ENCODE measurements around the gene MFAP1. TPM values are rescaled to one million over a fixed set of nuclear protein-coding genes. Genes with fewer than 3 reads are reported as not detected.
"Not testable (repeated sequence)": the region's sequence is repeated elsewhere in the genome, so short reads cannot be mapped to it uniquely, and the experiment has no call there.

Gene MFAP1
- polyA plus RNA-seq, 1 donor from 2014 or later = 37.7 TPM

DNA sequence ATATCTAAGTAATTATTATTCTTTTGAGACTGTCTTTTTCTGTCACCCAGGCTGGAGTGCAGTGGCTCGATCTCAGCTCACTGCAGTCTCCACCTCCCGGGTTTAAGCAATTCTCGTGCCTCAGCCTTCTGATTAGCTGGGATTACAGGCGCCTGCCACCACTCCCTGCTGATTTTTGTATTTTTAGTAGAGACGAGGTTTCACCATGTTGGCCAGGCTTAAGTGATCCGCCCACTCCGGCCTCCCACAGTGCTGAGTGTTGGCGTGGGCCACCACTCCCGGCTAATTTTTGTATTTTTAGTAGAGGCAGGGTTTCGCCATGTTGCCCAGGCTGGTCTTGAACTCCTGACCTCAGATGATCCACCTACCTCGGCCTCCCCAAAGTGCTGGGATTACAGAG lies 815 bp upstream of the MFAP1 start:
- not testable (repeated sequence) for H3F3A ChIP-seq (ENCODE audit: insufficient read depth, low read length, poor library complexity, severe bottlenecking); H3K4me3 ChIP-seq (ENCODE audit: low read length); H3K9ac ChIP-seq (ENCODE audit: low read length); H3K27ac ChIP-seq (ENCODE audit: low read length); H3K27me3 ChIP-seq (ENCODE audit: insufficient read depth, low read depth, low read length); H4K20me1 ChIP-seq (ENCODE audit: insufficient read depth); H3K9me2 ChIP-seq (ENCODE audit: insufficient read depth, low read length); H3K9me3 ChIP-seq (ENCODE audit: low read length); H2AFZ ChIP-seq (ENCODE audit: low read depth, low read length); H3K36me3 ChIP-seq (ENCODE audit: insufficient read depth, low read length); H3K4me2 ChIP-seq (ENCODE audit: low read length)
- peaks cover 28% of the 10 kb centered on the region for H3K79me2 ChIP-seq (replicated peaks; ENCODE audit: insufficient read depth, low read length)

DNA sequence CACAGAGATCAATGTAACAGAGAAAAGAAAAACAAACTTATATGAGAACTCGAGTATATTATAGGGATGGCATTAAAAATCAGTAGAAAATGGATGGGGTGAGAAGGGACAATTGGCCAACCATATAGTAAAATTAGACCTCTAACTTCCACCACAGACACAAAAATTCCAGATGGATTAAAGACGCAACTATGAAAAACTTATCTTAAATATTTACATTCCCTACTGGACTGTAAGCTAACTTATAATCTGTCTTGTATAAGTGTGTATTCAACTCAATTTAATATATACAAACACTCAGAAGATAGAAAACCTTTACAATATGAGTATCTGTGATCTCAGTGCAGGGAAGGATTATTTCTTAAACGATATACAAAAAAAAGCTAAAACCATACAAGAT lies 3.0 kb downstream of the MFAP1 start:
- peak overlapping the region; percentile 8 for H3K4me3 ChIP-seq (ENCODE audit: low read length)
- no peaks in the 10 kb centered on the region for H4K20me1 ChIP-seq (ENCODE audit: insufficient read depth)
- H2AFZ ChIP-seq (ENCODE audit: low read depth, low read length) = no peak overlapping the region
- no peaks in the 10 kb centered on the region for H3K36me3 ChIP-seq (ENCODE audit: insufficient read depth, low read length)
- H3K4me2 ChIP-seq (ENCODE audit: low read length) = no peak overlapping the region
- H3K9me3 ChIP-seq (ENCODE audit: low read length) = no peaks in the 10 kb centered on the region
- H3K79me2 ChIP-seq (replicated peaks; ENCODE audit: insufficient read depth, low read length) = peaks cover 40% of the 10 kb centered on the region
- H3K27me3 ChIP-seq (ENCODE audit: insufficient read depth, low read depth, low read length) = no peaks in the 10 kb centered on the region
- no peaks in the 10 kb centered on the region for H3F3A ChIP-seq (ENCODE audit: insufficient read depth, low read length, poor library complexity, severe bottlenecking)
- H3K9me2 ChIP-seq (ENCODE audit: insufficient read depth, low read length) = no peaks in the 10 kb centered on the region
- TF ChIP-seq EP300 (conservative IDR thresholded peaks at IDR 0.05; ENCODE audit: poor library complexity, severe bottlenecking) = no peak
- TF ChIP-seq MXI1 (conservative IDR thresholded peaks at IDR 0.05; ENCODE audit: poor library complexity, severe bottlenecking) = no peak
- TF ChIP-seq RAD21 (conservative IDR thresholded peaks at IDR 0.05) = no peak
- no peak for TF ChIP-seq TAF1 (IDR thresholded peaks at IDR 0.05; ENCODE audit: low read depth)
- TF ChIP-seq, protein P1, sequence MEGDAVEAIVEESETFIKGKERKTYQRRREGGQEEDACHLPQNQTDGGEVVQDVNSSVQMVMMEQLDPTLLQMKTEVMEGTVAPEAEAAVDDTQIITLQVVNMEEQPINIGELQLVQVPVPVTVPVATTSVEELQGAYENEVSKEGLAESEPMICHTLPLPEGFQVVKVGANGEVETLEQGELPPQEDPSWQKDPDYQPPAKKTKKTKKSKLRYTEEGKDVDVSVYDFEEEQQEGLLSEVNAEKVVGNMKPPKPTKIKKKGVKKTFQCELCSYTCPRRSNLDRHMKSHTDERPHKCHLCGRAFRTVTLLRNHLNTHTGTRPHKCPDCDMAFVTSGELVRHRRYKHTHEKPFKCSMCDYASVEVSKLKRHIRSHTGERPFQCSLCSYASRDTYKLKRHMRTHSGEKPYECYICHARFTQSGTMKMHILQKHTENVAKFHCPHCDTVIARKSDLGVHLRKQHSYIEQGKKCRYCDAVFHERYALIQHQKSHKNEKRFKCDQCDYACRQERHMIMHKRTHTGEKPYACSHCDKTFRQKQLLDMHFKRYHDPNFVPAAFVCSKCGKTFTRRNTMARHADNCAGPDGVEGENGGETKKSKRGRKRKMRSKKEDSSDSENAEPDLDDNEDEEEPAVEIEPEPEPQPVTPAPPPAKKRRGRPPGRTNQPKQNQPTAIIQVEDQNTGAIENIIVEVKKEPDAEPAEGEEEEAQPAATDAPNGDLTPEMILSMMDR (IDR thresholded peaks at IDR 0.05; ENCODE audit: poor library complexity, severe bottlenecking) = no peak
- TF ChIP-seq, protein P2, sequence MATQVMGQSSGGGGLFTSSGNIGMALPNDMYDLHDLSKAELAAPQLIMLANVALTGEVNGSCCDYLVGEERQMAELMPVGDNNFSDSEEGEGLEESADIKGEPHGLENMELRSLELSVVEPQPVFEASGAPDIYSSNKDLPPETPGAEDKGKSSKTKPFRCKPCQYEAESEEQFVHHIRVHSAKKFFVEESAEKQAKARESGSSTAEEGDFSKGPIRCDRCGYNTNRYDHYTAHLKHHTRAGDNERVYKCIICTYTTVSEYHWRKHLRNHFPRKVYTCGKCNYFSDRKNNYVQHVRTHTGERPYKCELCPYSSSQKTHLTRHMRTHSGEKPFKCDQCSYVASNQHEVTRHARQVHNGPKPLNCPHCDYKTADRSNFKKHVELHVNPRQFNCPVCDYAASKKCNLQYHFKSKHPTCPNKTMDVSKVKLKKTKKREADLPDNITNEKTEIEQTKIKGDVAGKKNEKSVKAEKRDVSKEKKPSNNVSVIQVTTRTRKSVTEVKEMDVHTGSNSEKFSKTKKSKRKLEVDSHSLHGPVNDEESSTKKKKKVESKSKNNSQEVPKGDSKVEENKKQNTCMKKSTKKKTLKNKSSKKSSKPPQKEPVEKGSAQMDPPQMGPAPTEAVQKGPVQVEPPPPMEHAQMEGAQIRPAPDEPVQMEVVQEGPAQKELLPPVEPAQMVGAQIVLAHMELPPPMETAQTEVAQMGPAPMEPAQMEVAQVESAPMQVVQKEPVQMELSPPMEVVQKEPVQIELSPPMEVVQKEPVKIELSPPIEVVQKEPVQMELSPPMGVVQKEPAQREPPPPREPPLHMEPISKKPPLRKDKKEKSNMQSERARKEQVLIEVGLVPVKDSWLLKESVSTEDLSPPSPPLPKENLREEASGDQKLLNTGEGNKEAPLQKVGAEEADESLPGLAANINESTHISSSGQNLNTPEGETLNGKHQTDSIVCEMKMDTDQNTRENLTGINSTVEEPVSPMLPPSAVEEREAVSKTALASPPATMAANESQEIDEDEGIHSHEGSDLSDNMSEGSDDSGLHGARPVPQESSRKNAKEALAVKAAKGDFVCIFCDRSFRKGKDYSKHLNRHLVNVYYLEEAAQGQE (IDR thresholded peaks at IDR 0.05; ENCODE audit: borderline replicate concordance) = no peak
- no peak overlapping the region for H3K9ac ChIP-seq (ENCODE audit: low read length)
- no peak overlapping the region for H3K27ac ChIP-seq (ENCODE audit: low read length)

DNA sequence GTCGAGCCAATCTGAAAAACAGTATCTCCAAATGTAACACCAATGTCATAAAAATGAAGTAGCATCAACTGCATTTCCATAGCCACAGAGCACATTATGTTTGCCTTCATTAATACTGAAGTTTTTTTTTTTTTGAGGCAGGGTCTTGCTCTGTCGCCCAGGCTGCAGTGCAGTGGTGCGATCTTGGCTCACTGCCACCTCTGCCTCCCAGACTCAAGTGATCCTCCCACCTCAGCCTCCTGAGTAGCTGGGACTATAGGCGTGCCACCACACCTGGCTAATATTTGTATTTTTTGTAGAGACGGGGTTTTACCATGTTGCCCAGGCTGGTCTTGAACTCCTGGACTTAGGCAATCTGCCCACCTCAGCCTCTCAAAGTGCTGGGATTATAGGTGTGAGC lies 9.4 kb downstream of the MFAP1 start:
- H3K9ac ChIP-seq (ENCODE audit: low read length); H3K9me3 ChIP-seq (ENCODE audit: low read length); H3K4me2 ChIP-seq (ENCODE audit: low read length); H3K27me3 ChIP-seq (ENCODE audit: insufficient read depth, low read depth, low read length); H3K36me3 ChIP-seq (ENCODE audit: insufficient read depth, low read length); H3F3A ChIP-seq (ENCODE audit: insufficient read depth, low read length, poor library complexity, severe bottlenecking); H3K4me3 ChIP-seq (ENCODE audit: low read length); H3K79me2 ChIP-seq (replicated peaks; ENCODE audit: insufficient read depth, low read length); H4K20me1 ChIP-seq (ENCODE audit: insufficient read depth); H3K27ac ChIP-seq (ENCODE audit: low read length); H2AFZ ChIP-seq (ENCODE audit: low read depth, low read length); H3K9me2 ChIP-seq (ENCODE audit: insufficient read depth, low read length): not testable (repeated sequence)

Measured in neural cell (in vitro differentiated cells).